Fibroblast of skin of scalp (primary cell): ENCODE results near the gene RAD51B.
"Not testable (repeated sequence)": the region's sequence is repeated elsewhere in the genome, so short reads cannot be mapped to it uniquely, and the experiment has no call there.

Experiments used
- DNase-seq: peaks from one replicate; pipeline ENCODE4 v3.0.0-alpha.2; 2013

RAD51B gene

GRCh38 chr14:68254669-68255527 is 435.3 kb downstream of the RAD51B start:
- DNase-seq: no peak

GRCh38 chr14:68255693-68256178 is 436.2 kb downstream of the RAD51B start:
- DNase-seq: peak; percentile 73

GRCh38 chr14:68257969-68258368 is 438.4 kb downstream of the RAD51B start:
- no peak for DNase-seq

GRCh38 chr14:68258995-68259394 is 439.4 kb downstream of the RAD51B start:
- DNase-seq: not testable (repeated sequence)

- no peak for DNase-seq
Observed at GRCh38 chr14:68260121-68260520, 440.5 kb downstream of the RAD51B start.

GRCh38 chr14:68261092-68261842 is 441.7 kb downstream of the RAD51B start:
- no peak for DNase-seq

- DNase-seq: no peak
Observed at GRCh38 chr14:68262567-68262966, 443.0 kb downstream of the RAD51B start.

GRCh38 chr14:68263563-68264259 is 444.1 kb downstream of the RAD51B start:
- DNase-seq: peak; percentile 62

- no peak for DNase-seq
Observed at GRCh38 chr14:68264260-68264569, 444.6 kb downstream of the RAD51B start.

- no peak for DNase-seq
Observed at GRCh38 chr14:68266998-68267397, 447.4 kb downstream of the RAD51B start.

GRCh38 chr14:68268197-68268596 is 448.6 kb downstream of the RAD51B start:
- no peak for DNase-seq

- peak; percentile 33 for DNase-seq
Observed at GRCh38 chr14:68268719-68269118, 449.1 kb downstream of the RAD51B start.

- no peak for DNase-seq
Observed at GRCh38 chr14:68269136-68269927, 449.8 kb downstream of the RAD51B start.

- no peak for DNase-seq
Observed at GRCh38 chr14:68270342-68270741, 450.8 kb downstream of the RAD51B start.

GRCh38 chr14:68271913-68272391 is 452.4 kb downstream of the RAD51B start:
- no peak for DNase-seq

- no peak for DNase-seq
Observed at GRCh38 chr14:68273413-68273812, 453.8 kb downstream of the RAD51B start.

- DNase-seq: no peak
Observed at GRCh38 chr14:68274725-68275124, 455.1 kb downstream of the RAD51B start.

GRCh38 chr14:68278576-68279436 is 459.2 kb downstream of the RAD51B start:
- no peak for DNase-seq

- no peak for DNase-seq
Observed at GRCh38 chr14:68279437-68279720, 459.8 kb downstream of the RAD51B start.

GRCh38 chr14:68279777-68280233 is 460.2 kb downstream of the RAD51B start:
- no peak for DNase-seq

GRCh38 chr14:68281497-68281896 is 461.9 kb downstream of the RAD51B start:
- no peak for DNase-seq
